ENCODE data around the gene RASSF1. TPM values are rescaled to one million over a fixed set of nuclear protein-coding genes. Genes with fewer than 3 reads are reported as not detected.
A peak's percentile ranks its signal among the peaks of the same experiment; 100 is the strongest.

Gene RASSF1
- total and polyA plus RNA-seq, 2 of the 13 experiments (the other 11 are each of a cell fraction or from before 2014, with no cell fraction given) = 10.2 to 27.5 TPM

DNA sequence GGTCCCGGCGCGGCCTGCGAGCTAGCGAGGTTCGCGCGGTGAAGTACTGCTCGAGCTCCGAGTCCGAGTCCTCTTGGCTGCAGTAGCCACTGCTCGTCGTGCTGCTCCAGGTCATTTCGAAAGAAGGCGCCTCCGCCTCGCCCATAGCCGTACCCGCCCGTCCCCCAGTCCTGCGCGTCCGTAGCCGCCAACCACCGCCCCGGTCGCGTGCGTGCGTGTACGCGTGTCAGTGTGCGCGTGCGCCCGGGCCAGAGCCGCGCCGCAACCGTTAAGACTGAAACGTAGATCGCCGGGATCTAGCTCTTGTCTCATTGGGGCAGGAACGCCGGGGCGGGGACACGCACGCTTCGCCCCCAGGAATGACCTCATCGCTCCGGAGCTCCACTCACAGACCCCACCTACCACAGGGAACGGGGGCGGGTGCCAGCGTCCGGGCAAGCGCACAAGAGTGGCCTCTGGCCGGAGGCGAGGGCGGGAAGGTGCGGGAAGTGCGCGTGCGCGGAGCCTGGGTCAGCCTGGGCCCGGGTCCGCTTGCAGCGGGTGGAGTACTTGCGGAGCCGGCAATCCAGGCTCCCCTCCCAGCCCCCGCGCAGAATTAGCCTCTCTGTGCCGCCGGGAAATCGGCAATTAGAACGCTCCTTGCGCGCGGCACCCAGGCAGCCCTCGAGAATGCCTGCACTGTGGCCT lies 3.3 kb downstream of the RASSF1 start (continued):
- no peak for TF ChIP-seq ZNF7 (CRISPR knock-in tag; IDR thresholded peaks at IDR 0.05)
- 0 out of 2 replicates have a peak, but pooled peaks have one; percentile 46 for TF ChIP-seq ZNF274 (CRISPR knock-in tag; IDR thresholded peaks at IDR 0.05)
- TF ChIP-seq ZKSCAN5 (CRISPR knock-in tag; IDR thresholded peaks at IDR 0.05) = no peak
- peak; percentile 77; the same call in 1 of the 2 replicates for TF ChIP-seq SNAI1 (CRISPR knock-in tag; IDR thresholded peaks at IDR 0.05; ENCODE audit: borderline replicate concordance)
- TF ChIP-seq ZNF878 (CRISPR knock-in tag; IDR thresholded peaks at IDR 0.05) = 0 out of 2 replicates have a peak, but pooled peaks have one; percentile 1
- no peak for TF ChIP-seq TSC22D2 (CRISPR knock-in tag; IDR thresholded peaks at IDR 0.05; ENCODE audit: borderline replicate concordance)
- TF ChIP-seq, protein P1, sequence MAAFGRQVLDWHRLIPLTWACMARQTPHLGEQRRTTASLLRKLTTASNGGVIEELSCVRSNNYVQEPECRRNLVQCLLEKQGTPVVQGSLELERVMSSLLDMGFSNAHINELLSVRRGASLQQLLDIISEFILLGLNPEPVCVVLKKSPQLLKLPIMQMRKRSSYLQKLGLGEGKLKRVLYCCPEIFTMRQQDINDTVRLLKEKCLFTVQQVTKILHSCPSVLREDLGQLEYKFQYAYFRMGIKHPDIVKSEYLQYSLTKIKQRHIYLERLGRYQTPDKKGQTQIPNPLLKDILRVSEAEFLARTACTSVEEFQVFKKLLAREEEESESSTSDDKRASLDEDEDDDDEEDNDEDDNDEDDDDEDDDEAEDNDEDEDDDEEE (CRISPR knock-in tag; IDR thresholded peaks at IDR 0.05) = peak; percentile 91
- TF ChIP-seq, protein P2, sequence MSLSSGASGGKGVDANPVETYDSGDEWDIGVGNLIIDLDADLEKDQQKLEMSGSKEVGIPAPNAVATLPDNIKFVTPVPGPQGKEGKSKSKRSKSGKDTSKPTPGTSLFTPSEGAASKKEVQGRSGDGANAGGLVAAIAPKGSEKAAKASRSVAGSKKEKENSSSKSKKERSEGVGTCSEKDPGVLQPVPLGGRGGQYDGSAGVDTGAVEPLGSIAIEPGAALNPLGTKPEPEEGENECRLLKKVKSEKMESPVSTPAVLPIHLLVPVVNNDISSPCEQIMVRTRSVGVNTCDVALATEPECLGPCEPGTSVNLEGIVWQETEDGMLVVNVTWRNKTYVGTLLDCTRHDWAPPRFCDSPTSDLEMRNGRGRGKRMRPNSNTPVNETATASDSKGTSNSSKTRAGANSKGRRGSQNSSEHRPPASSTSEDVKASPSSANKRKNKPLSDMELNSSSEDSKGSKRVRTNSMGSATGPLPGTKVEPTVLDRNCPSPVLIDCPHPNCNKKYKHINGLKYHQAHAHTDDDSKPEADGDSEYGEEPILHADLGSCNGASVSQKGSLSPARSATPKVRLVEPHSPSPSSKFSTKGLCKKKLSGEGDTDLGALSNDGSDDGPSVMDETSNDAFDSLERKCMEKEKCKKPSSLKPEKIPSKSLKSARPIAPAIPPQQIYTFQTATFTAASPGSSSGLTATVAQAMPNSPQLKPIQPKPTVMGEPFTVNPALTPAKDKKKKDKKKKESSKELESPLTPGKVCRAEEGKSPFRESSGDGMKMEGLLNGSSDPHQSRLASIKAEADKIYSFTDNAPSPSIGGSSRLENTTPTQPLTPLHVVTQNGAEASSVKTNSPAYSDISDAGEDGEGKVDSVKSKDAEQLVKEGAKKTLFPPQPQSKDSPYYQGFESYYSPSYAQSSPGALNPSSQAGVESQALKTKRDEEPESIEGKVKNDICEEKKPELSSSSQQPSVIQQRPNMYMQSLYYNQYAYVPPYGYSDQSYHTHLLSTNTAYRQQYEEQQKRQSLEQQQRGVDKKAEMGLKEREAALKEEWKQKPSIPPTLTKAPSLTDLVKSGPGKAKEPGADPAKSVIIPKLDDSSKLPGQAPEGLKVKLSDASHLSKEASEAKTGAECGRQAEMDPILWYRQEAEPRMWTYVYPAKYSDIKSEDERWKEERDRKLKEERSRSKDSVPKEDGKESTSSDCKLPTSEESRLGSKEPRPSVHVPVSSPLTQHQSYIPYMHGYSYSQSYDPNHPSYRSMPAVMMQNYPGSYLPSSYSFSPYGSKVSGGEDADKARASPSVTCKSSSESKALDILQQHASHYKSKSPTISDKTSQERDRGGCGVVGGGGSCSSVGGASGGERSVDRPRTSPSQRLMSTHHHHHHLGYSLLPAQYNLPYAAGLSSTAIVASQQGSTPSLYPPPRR (CRISPR knock-in tag; IDR thresholded peaks at IDR 0.05; ENCODE audit: borderline replicate concordance) = peak; percentile 12; the same call in 1 of the 2 replicates
- peak; percentile 9 for TF ChIP-seq ZNF263 (CRISPR knock-in tag; IDR thresholded peaks at IDR 0.05)
- TF ChIP-seq, protein P3, sequence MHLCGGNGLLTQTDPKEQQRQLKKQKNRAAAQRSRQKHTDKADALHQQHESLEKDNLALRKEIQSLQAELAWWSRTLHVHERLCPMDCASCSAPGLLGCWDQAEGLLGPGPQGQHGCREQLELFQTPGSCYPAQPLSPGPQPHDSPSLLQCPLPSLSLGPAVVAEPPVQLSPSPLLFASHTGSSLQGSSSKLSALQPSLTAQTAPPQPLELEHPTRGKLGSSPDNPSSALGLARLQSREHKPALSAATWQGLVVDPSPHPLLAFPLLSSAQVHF (CRISPR knock-in tag; IDR thresholded peaks at IDR 0.05) = peak; percentile 80; the same call in 1 of the 2 replicates
- no peak for TF ChIP-seq THYN1 (CRISPR knock-in tag; IDR thresholded peaks at IDR 0.05; ENCODE audit: borderline replicate concordance, low read depth)
- TF ChIP-seq SIN3B (IDR thresholded peaks at IDR 0.05; ENCODE audit: low read length) = peak; percentile 83
- TF ChIP-seq, protein P4, sequence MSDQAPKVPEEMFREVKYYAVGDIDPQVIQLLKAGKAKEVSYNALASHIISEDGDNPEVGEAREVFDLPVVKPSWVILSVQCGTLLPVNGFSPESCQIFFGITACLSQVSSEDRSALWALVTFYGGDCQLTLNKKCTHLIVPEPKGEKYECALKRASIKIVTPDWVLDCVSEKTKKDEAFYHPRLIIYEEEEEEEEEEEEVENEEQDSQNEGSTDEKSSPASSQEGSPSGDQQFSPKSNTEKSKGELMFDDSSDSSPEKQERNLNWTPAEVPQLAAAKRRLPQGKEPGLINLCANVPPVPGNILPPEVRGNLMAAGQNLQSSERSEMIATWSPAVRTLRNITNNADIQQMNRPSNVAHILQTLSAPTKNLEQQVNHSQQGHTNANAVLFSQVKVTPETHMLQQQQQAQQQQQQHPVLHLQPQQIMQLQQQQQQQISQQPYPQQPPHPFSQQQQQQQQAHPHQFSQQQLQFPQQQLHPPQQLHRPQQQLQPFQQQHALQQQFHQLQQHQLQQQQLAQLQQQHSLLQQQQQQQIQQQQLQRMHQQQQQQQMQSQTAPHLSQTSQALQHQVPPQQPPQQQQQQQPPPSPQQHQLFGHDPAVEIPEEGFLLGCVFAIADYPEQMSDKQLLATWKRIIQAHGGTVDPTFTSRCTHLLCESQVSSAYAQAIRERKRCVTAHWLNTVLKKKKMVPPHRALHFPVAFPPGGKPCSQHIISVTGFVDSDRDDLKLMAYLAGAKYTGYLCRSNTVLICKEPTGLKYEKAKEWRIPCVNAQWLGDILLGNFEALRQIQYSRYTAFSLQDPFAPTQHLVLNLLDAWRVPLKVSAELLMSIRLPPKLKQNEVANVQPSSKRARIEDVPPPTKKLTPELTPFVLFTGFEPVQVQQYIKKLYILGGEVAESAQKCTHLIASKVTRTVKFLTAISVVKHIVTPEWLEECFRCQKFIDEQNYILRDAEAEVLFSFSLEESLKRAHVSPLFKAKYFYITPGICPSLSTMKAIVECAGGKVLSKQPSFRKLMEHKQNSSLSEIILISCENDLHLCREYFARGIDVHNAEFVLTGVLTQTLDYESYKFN (CRISPR knock-in tag; conservative IDR thresholded peaks at IDR 0.05) = peak; percentile 59
- no peak for TF ChIP-seq ZNF567 (CRISPR knock-in tag; IDR thresholded peaks at IDR 0.05; ENCODE audit: borderline replicate concordance)
- TF ChIP-seq TMF1 (CRISPR knock-in tag; IDR thresholded peaks at IDR 0.05; ENCODE audit: low read depth) = peak; percentile 91
- peak; percentile 65 for TF ChIP-seq KAT8 (CRISPR knock-in tag; IDR thresholded peaks at IDR 0.05)
- TF ChIP-seq ZNF354B (CRISPR knock-in tag; IDR thresholded peaks at IDR 0.05) = peak; percentile 61; the same call in 1 of the 2 replicates
- TF ChIP-seq ZNF724P (CRISPR knock-in tag; IDR thresholded peaks at IDR 0.05; ENCODE audit: borderline replicate concordance) = peak; percentile 43; the same call in 1 of the 2 replicates
- peak; percentile 63; the same call in 1 of the 2 replicates for TF ChIP-seq ZFP90 (CRISPR knock-in tag; IDR thresholded peaks at IDR 0.05; ENCODE audit: borderline replicate concordance)
